GM12892 (cell line): ENCODE data around the gene MUS81.

Source experiments
- POLR2A ChIP-seq: IDR thresholded peaks from 2 replicates; pipeline ENCODE4 v1.6.1; 2011; ENCODE audit warnings: low read depth, low read length, control low read depth
- POLR2AphosphoS5 ChIP-seq: IDR thresholded peaks from 2 replicates; pipeline ENCODE4 v1.6.1; 2011; ENCODE audit warnings: low read depth, low read length, control low read depth

DNA sequence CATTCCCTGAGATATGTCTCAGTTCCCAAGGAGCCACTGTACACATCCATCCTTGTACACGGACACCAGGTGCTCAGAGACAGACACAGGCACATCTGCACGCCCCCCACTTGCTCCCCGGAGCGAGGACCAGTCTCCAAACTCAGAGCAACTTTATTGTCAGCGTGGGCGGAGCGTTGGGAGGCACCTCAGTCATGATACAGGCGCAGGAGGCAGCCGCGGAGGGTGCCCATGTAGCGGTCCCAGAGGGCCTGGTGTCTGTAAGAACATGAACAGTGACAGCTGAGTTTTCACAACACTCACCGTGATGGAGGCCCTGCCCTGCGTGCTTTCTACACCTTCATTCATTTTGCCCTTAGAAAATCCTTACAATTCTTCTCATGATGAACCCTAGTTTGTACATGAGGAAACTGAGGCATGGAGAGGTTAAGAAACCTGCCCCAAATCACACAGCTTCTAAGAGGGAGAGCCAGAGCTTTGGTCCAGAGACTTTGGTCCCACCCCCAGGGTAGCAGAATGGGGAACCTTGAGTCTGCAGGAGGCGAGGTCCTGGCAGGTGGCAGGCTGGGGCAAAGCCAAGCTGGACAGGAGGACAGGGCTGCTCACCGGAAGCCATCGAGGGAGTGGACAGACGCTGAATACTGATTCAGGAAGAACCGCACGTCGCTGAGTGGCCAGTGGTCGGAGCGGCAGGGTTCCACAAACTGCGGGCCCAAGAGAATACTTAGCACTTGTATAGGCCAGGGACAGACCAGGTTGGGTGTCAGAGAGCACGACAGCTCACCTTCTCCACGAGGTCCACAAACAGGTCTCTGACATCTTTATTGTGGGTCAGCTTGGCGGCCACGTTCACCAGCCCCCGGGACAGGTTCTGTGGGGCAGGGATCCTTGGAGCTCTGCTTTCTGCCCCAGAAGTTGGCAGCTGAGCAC, 23.8 kb downstream of the MUS81 start:
- no peak for TF ChIP-seq POLR2AphosphoS5
- TF ChIP-seq POLR2A: no peak
